K562 (cell line): ENCODE measurements around the gene BTLA. TPM values are rescaled to one million over a fixed set of nuclear protein-coding genes. Genes with fewer than 3 reads are reported as not detected.

Experiments
- ATAC-seq: fragments of 200-7000 bp; cut with Tn5 transposase; 3 replicates; pipeline ENCODE4 v1.9.1; 2020; ENCODE audit warnings: moderate library complexity
- BruUV-seq: library from RNA; stranded (reverse); fragments of 400-500 nt; replicated peaks from 2 replicates; lab custom pipeline; 2021; lab: Mats Ljungman, UMichigan
- CTCF ChIA-PET: fragments of 300-600 bp; formaldehyde crosslinking; extraction: SDS; loops from one replicate; lab custom pipeline; 2021; ENCODE audit warnings: low intra/inter-chr PET ratio; lab: Yijun Ruan, JAX
- POLR2A ChIA-PET: fragments of 300-600, 350-650 bp; sonication (Branson Sonifier 250); formaldehyde crosslinking; extraction: SDS; loops from one replicate; lab custom pipeline; 2021; ENCODE audit warnings: antibody characterized with exemption, inconsistent platforms; lab: Yijun Ruan, JAX
- DNase-seq, 4 experiments: peaks; one replicate each; pipeline versions ENCODE4 v3.0.0 to v3.0.0-alpha.2; 2011 to 2018; ENCODE audit warnings: low spot score in 3 of 4, mixed read lengths in 3 of 4; ENCODE audit errors: extremely low read depth in 1 of 4
- FAIRE-seq: peaks from 2 replicates; lab custom pipeline; 2011; peaks lifted over from hg19 to GRCh38; lab: Jason Lieb, UNC
- H2AFZ ChIP-seq: 2 replicates; pipeline ENCODE4 v1.6.0; 2011; ENCODE audit warnings: low read depth, low read length, control low read depth, inconsistent platforms
- H3K27ac ChIP-seq: fragments of 200-600 bp; 3 replicates; pipeline ENCODE4 v1.8.0; 2011; ENCODE audit warnings: low read depth, mild to moderate bottlenecking, control low read depth, inconsistent platforms, low read length, moderate library complexity, mixed read lengths; ENCODE audit errors: extremely low read depth
- H3K27me3 ChIP-seq, 2 experiments: fragments of 300-600 bp in 1 of 2; 2 replicates in 1 of 2; 3 replicates in 1 of 2; pipeline versions ENCODE4 v1.6.0 to v1.8.0; 2011; ENCODE audit warnings: inconsistent platforms in 2 of 2, low read length in 2 of 2, mild to moderate bottlenecking in 1 of 2, mixed read lengths in 1 of 2, moderate library complexity in 1 of 2; ENCODE audit not compliant: control insufficient read depth in 2 of 2, insufficient read depth in 2 of 2
- H3K36me3 ChIP-seq: fragments of 300-600 bp; 3 replicates; pipeline ENCODE4 v1.8.0; 2011; ENCODE audit warnings: mild to moderate bottlenecking, low read length, inconsistent platforms; ENCODE audit not compliant: control insufficient read depth, insufficient read depth
- H3K4me1 ChIP-seq, 2 experiments: fragments of 200-600 bp in 1 of 2; replicated peaks in 1 of 2; 2 replicates in 1 of 2; 3 replicates in 1 of 2; pipeline versions ENCODE4 v1.5.1 to v1.8.0; 2011; ENCODE audit warnings: inconsistent platforms in 2 of 2, low read length in 2 of 2, mild to moderate bottlenecking in 1 of 2, mixed read lengths in 1 of 2, moderate library complexity in 1 of 2; ENCODE audit not compliant: control insufficient read depth in 2 of 2, insufficient read depth in 2 of 2
- H3K4me2 ChIP-seq: 2 replicates; pipeline ENCODE4 v1.6.1; 2011; ENCODE audit warnings: low read length, control low read depth, inconsistent platforms, mixed read lengths; ENCODE audit not compliant: insufficient read depth
- H3K4me3 ChIP-seq: fragments of 200-600 bp; sonication (generic), shearing (Covaris generic); 2 replicates; pipeline ENCODE4 v1.5.1; 2016; ENCODE audit warnings: control low read depth, inconsistent platforms
- H3K79me2 ChIP-seq: fragments of 200-600 bp; 3 replicates; pipeline ENCODE4 v1.8.0; 2011; ENCODE audit warnings: low read length, inconsistent platforms; ENCODE audit not compliant: control insufficient read depth, insufficient read depth
- H3K9ac ChIP-seq, 2 experiments: 2 replicates each; pipeline versions ENCODE4 v1.6.0 to v1.6.1; 2011; ENCODE audit warnings: low read depth in 2 of 2, low read length in 2 of 2, control low read depth in 1 of 2, inconsistent platforms in 1 of 2, mild to moderate bottlenecking in 1 of 2, mixed read lengths in 1 of 2; ENCODE audit not compliant: insufficient read depth in 1 of 2
- H3K9me1 ChIP-seq: one replicate; pipeline ENCODE4 v1.6.0; 2011; ENCODE audit warnings: inconsistent platforms, mild to moderate bottlenecking, low read length, moderate library complexity; ENCODE audit not compliant: control insufficient read depth, insufficient read depth
- H3K9me3 ChIP-seq: replicated peaks from 2 replicates; pipeline ENCODE4 v1.5.1; 2011; ENCODE audit warnings: low read depth, low read length, inconsistent platforms; ENCODE audit not compliant: control insufficient read depth, insufficient read depth
- H4K20me1 ChIP-seq: replicated peaks from 2 replicates; pipeline ENCODE4 v1.6.1; 2011; ENCODE audit warnings: low read length, inconsistent platforms, mixed read lengths; ENCODE audit not compliant: control insufficient read depth, insufficient read depth
- ADNP ChIP-seq: fragments of 200-800 bp; sonication (Bioruptor generic); IDR thresholded peaks from 2 replicates; pipeline ENCODE4 v1.6.1; 2016; ENCODE audit warnings: missing genetic modification characterization, missing compliant biosample characterization
- ATF2 ChIP-seq: sonication (generic); formaldehyde crosslinking; IDR thresholded peaks from 2 replicates; pipeline ENCODE4 v1.8.1; 2022; ENCODE audit warnings: missing genetic modification reagents
- BCL6 ChIP-seq: fragments of 250-450 bp; sonication (Bioruptor Pico); IDR thresholded peaks from 2 replicates; pipeline ENCODE4 v1.4.0; 2020
- BRD4 ChIP-seq: fragments of 200-600 bp; sonication (generic); IDR thresholded peaks from 2 replicates; pipeline ENCODE4 v1.6.1; 2017; ENCODE audit warnings: inconsistent platforms
- CREBBP ChIP-seq: IDR thresholded peaks from one replicate; pipeline ENCODE4 v1.6.1; 2012; ENCODE audit warnings: low read depth, mild to moderate bottlenecking, control low read depth, inconsistent platforms, low read length
- NFIC ChIP-seq: fragments of 450-650 bp; IDR thresholded peaks from 2 replicates; pipeline ENCODE4 v1.6.1; 2017; ENCODE audit warnings: mild to moderate bottlenecking, inconsistent platforms
- NR2F6 ChIP-seq: fragments of 450-650 bp; formaldehyde crosslinking; IDR thresholded peaks from 2 replicates; pipeline ENCODE4 v1.4.0; 2020; ENCODE audit warnings: mild to moderate bottlenecking
- RERE ChIP-seq: sonication (generic); formaldehyde crosslinking; IDR thresholded peaks from 2 replicates; pipeline ENCODE4 v1.8.0; 2023; ENCODE audit warnings: missing genetic modification reagents, mild to moderate bottlenecking, borderline replicate concordance
- ZBTB8A ChIP-seq: fragments of 450-650 bp; IDR thresholded peaks from 2 replicates; pipeline ENCODE4 v1.6.1; 2018; ENCODE audit warnings: mild to moderate bottlenecking, moderate library complexity; ENCODE audit not compliant: partially characterized antibody
- ZNF121 ChIP-seq: sonication (generic); formaldehyde crosslinking; conservative IDR thresholded peaks from 2 replicates; pipeline ENCODE4 v1.8.0; 2022; ENCODE audit warnings: missing genetic modification reagents
- ZNF584 ChIP-seq: fragments of 200-800 bp; sonication (Bioruptor generic); IDR thresholded peaks from 2 replicates; pipeline ENCODE4 v1.6.1; 2016; ENCODE audit warnings: low read depth, mild to moderate bottlenecking, missing genetic modification characterization, missing compliant biosample characterization
- WGBS: fragments of 100-300 bp; shearing (Covaris generic); methylation state at CpG from one replicate; pipeline ENCODE4 v1.1.6; 2016; ENCODE audit warnings: low coverage, mixed read lengths; ENCODE audit not compliant: insufficient coverage; ENCODE audit errors: missing lambda C conversion rate; 5-methylcytosine and 5-hydroxymethylcytosine counted together
- in situ Hi-C: fragments of 300-500 bp; cut with MboI; formaldehyde crosslinking; loops from 4 replicates; pipeline ENCODE4 v1.15.0; 2018; ENCODE audit warnings: inconsistent platforms, mixed read lengths
- intact Hi-C: fragments of 100-400 bp; cut with micrococcal nuclease; formaldehyde crosslinking; loops from 2 replicates; pipeline ENCODE4 v1.14.2; 2022
- polyA plus RNA-seq, 8 experiments: library from polyadenylated mRNA; depleted of rRNA in 4 of 8; stranded (reverse) in 5 of 8; unstranded in 3 of 8; fragments of >200 nt; fragmentation: Nextera tagmentation in 2 of 8; fragmentation: Illumina TruSeq in 1 of 8; extraction: Ambion mirVana in 2 of 8; extraction: Trizol in 1 of 8; gene quantifications; 2 replicates each; pipeline versions ENCODE4 v1.2.1 to v1.2.3, GENCODE V29; 2011 to 2014; ENCODE audit warnings: inconsistent platforms in 1 of 8, missing spikeins in 1 of 8
- total RNA-seq, 7 experiments: library from RNA; depleted of rRNA in 6 of 7; stranded (reverse); fragments of >200 nt in 6 of 7; fragmentation: Illumina TruSeq in 2 of 7; extraction: Trizol in 2 of 7; gene quantifications; 2 replicates each; pipeline versions ENCODE4 v1.2.1 to v1.2.3, GENCODE V29; 2011 to 2021; ENCODE audit warnings: low replicate concordance in 1 of 7

Gene BTLA
- total and polyA plus RNA-seq, 9 of the 15 experiments (the other 6 are each of a cell fraction or from before 2014, with no cell fraction given): 0.22 TPM; not detected in 8

- Histone ChIP-seq H3K9me3 (no peaks in the 10 kb centered on the region), H3K9me1 (no peaks in the 10 kb centered on the region), H3K79me2 (no peaks in the 10 kb centered on the region), H3K27ac (no peak overlapping the region), H3K4me3 (no peak overlapping the region), H3K36me3 (no peaks in the 10 kb centered on the region), H2AFZ (no peak overlapping the region), H3K4me1 (no peaks in the 10 kb centered on the region), H3K27me3 (no peaks in the 10 kb centered on the region), H4K20me1 (no peaks in the 10 kb centered on the region), H3K9ac (no peak overlapping the region), H3K4me2 (no peak overlapping the region)
- in situ Hi-C loops (no loop called here), intact Hi-C loops (no loop called here)
- ChIA-PET CTCF (no interaction called here), POLR2A (no interaction called here)
- no peak for ATAC-seq
- no peak for FAIRE-seq
- no peak for DNase-seq
- BruUV-seq: no TSS peak
- 0% methylated on average over 7 of the region's 8 CpGs for WGBS
- no peak for TF ChIP-seq RERE
- TF ChIP-seq BRD4: no peak
- no peak for TF ChIP-seq ZNF121 (CRISPR knock-in tag)
- no peak for TF ChIP-seq NR2F6 (CRISPR knock-in tag)
- TF ChIP-seq ADNP: no peak
- TF ChIP-seq ZNF584 (CRISPR knock-in tag): no peak
- no peak for TF ChIP-seq CREBBP
- TF ChIP-seq ATF2: no peak
- TF ChIP-seq BCL6 (CRISPR knock-in tag): no peak
- TF ChIP-seq ZBTB8A: no peak
- no peak for TF ChIP-seq NFIC
- TF ChIP-seq, all 486 proteins: peak for 0
These were observed 82.7 kb downstream of the BTLA start for GRCh38 chr3:112416391-112417212.
